SK-N-SH (cell line): Measurements from ENCODE around the gene MUC5B. TPM values are rescaled to one million over a fixed set of nuclear protein-coding genes. Genes with fewer than 3 reads are reported as not detected.

ENCODE experiments used
- CTCF ChIA-PET: fragments of 300-600, 350-600 bp; formaldehyde crosslinking; extraction: SDS; loops from one replicate; lab custom pipeline; 2021; lab: Yijun Ruan, JAX
- POLR2A ChIA-PET: fragments of 350-600 bp; sonication (Branson Sonifier 250); formaldehyde crosslinking; extraction: SDS; loops from one replicate; lab custom pipeline; 2020; ENCODE audit warnings: antibody characterized with exemption, inconsistent platforms; lab: Yijun Ruan, JAX
- DNase-seq: peaks from one replicate; pipeline ENCODE4 v3.0.0; 2012
- H2AFZ ChIP-seq: fragments of 200-600 bp; sonication (generic); 2 replicates; pipeline ENCODE4 v1.8.1; 2016; ENCODE audit warnings: antibody characterized with exemption, mild to moderate bottlenecking, low read depth
- H3F3A ChIP-seq: fragments of 200-600 bp; sonication (generic); replicated peaks from 2 replicates; pipeline ENCODE3; 2016; ENCODE audit warnings: antibody characterized with exemption, mild to moderate bottlenecking; ENCODE audit not compliant: insufficient read depth
- H3K27ac ChIP-seq, 2 experiments: fragments of 200-500 bp in 1 of 2; fragments of 200-600 bp in 1 of 2; sonication (Bioruptor generic) in 1 of 2; sonication (generic), shearing (Covaris generic) in 1 of 2; 2 replicates each; pipeline versions ENCODE4 v1.5.1 to v1.6.1; 2014 to 2016; ENCODE audit warnings: low read depth in 2 of 2, inconsistent platforms in 1 of 2, low read length in 1 of 2, mild to moderate bottlenecking in 1 of 2, mixed read lengths in 1 of 2
- H3K27me3 ChIP-seq: fragments of 200-600 bp; sonication (generic), shearing (Covaris generic); 2 replicates; pipeline ENCODE4 v1.6.1; 2016; ENCODE audit warnings: mixed run types; ENCODE audit not compliant: insufficient read depth
- H3K36me3 ChIP-seq, 2 experiments: fragments of 200-500 bp in 1 of 2; fragments of 200-600 bp in 1 of 2; sonication (Bioruptor generic) in 1 of 2; sonication (generic) in 1 of 2; replicated peaks in 1 of 2; 2 replicates each; pipeline versions ENCODE3 to v1.5.1; 2014 to 2016; ENCODE audit warnings: low read length in 1 of 2, mild to moderate bottlenecking in 1 of 2; ENCODE audit not compliant: insufficient read depth in 2 of 2, control insufficient read depth in 1 of 2
- H3K4me1 ChIP-seq, 2 experiments: fragments of 200-500 bp in 1 of 2; fragments of 200-600 bp in 1 of 2; sonication (Bioruptor generic) in 1 of 2; sonication (generic), shearing (Covaris generic) in 1 of 2; 2 replicates each; pipeline versions ENCODE4 v1.5.1 to v1.6.1; 2014 to 2016; ENCODE audit warnings: low read depth in 1 of 2, low read length in 1 of 2, mixed run types in 1 of 2; ENCODE audit not compliant: insufficient read depth in 2 of 2, control insufficient read depth in 1 of 2
- H3K4me2 ChIP-seq: fragments of 200-600 bp; sonication (generic), shearing (Covaris generic); 2 replicates; pipeline ENCODE4 v1.6.1; 2017; ENCODE audit warnings: mixed run types
- H3K4me3 ChIP-seq, 2 experiments: fragments of 200-500 bp in 1 of 2; fragments of 200-600 bp in 1 of 2; sonication (Bioruptor generic) in 1 of 2; sonication (generic), shearing (Covaris generic) in 1 of 2; 2 replicates each; pipeline versions ENCODE4 v1.5.1 to v1.8.1; 2014 to 2016; ENCODE audit warnings: low read depth in 2 of 2, inconsistent platforms in 1 of 2, low read length in 1 of 2, mild to moderate bottlenecking in 1 of 2, mixed read lengths in 1 of 2, moderate library complexity in 1 of 2
- H3K79me2 ChIP-seq: fragments of 200-600 bp; sonication (generic); 2 replicates; pipeline ENCODE4 v1.8.1; 2017; ENCODE audit warnings: mild to moderate bottlenecking; ENCODE audit not compliant: insufficient read depth
- H3K9ac ChIP-seq: fragments of 200-600 bp; sonication (generic); 2 replicates; pipeline ENCODE4 v1.6.1; 2017; ENCODE audit warnings: mixed run types
- H3K9me2 ChIP-seq: fragments of 200-600 bp; sonication (generic); 2 replicates; pipeline ENCODE4 v1.6.1; 2017; ENCODE audit warnings: mixed run types
- H3K9me3 ChIP-seq: fragments of 200-600 bp; sonication (generic); 2 replicates; pipeline ENCODE4 v1.6.1; 2017; ENCODE audit warnings: mixed run types, mild to moderate bottlenecking, moderate library complexity
- H4K20me1 ChIP-seq: fragments of 200-600 bp; sonication (generic); 2 replicates; pipeline ENCODE4 v1.6.1; 2017; ENCODE audit warnings: mild to moderate bottlenecking, mixed run types; ENCODE audit not compliant: insufficient read depth
- CHD2 ChIP-seq: fragments of 150-350 bp; IDR thresholded peaks from 2 replicates; pipeline ENCODE4 v1.6.1; 2018; ENCODE audit warnings: low read length; ENCODE audit not compliant: partially characterized antibody
- ELF1 ChIP-seq: IDR thresholded peaks from 2 replicates; pipeline ENCODE4 v1.4.0; 2012
- FOSL2 ChIP-seq: IDR thresholded peaks from 2 replicates; pipeline ENCODE4 v1.4.0; 2012; ENCODE audit warnings: low read depth, mild to moderate bottlenecking, moderate library complexity, borderline replicate concordance
- FOXJ3 ChIP-seq: sonication (generic); formaldehyde crosslinking; IDR thresholded peaks from 2 replicates; pipeline ENCODE4 v1.5.1; 2020; ENCODE audit warnings: mild to moderate bottlenecking, missing genetic modification reagents
- FOXM1 ChIP-seq: IDR thresholded peaks from 2 replicates; pipeline ENCODE4 v1.4.0; 2012; ENCODE audit warnings: low read depth, mild to moderate bottlenecking
- GATA2 ChIP-seq: sonication (generic); formaldehyde crosslinking; IDR thresholded peaks from 2 replicates; pipeline ENCODE4 v1.5.0; 2020; ENCODE audit warnings: mild to moderate bottlenecking, missing genetic modification reagents
- MXI1 ChIP-seq: IDR thresholded peaks from 2 replicates; pipeline ENCODE4 v1.6.1; 2012; ENCODE audit warnings: mild to moderate bottlenecking, low read depth, low read length, improper control_type of control experiment
- NFIC ChIP-seq: IDR thresholded peaks from 2 replicates; pipeline ENCODE4 v1.4.0; 2012; ENCODE audit warnings: borderline replicate concordance
- POLR2AphosphoS5 ChIP-seq: IDR thresholded peaks from 2 replicates; pipeline ENCODE4 v1.6.1; 2012; ENCODE audit warnings: low read depth, low read length
- RAD21 ChIP-seq: IDR thresholded peaks from 2 replicates; pipeline ENCODE4 v1.6.1; 2012; ENCODE audit warnings: mild to moderate bottlenecking, low read length
- SIN3A ChIP-seq: IDR thresholded peaks from 2 replicates; pipeline ENCODE4 v1.6.1; 2012; ENCODE audit warnings: low read depth, mild to moderate bottlenecking, low read length, moderate library complexity, borderline replicate concordance
- SMC3 ChIP-seq: IDR thresholded peaks from 2 replicates; pipeline ENCODE4 v1.6.1; 2012; ENCODE audit warnings: low read depth, low read length, improper control_type of control experiment
- WGBS: methylation state at CpG from one replicate; pipeline ENCODE4 v1.1.6; 2017; ENCODE audit warnings: low lambda C conversion rate; 5-methylcytosine and 5-hydroxymethylcytosine counted together
- polyA plus RNA-seq, 3 experiments: library from polyadenylated mRNA; depleted of rRNA; stranded (reverse); fragments of >200 nt; gene quantifications; 2 replicates each; pipeline ENCODE4 v1.2.3, GENCODE V29; 2012
- TF ChIP-seq, protein P1 (sequence below): fragments of 150-350 bp; IDR thresholded peaks from 2 replicates; pipeline ENCODE4 v1.6.1; 2017; ENCODE audit warnings: antibody characterized with exemption, low read length, low read depth, borderline replicate concordance
- TF ChIP-seq, protein P2 (sequence below): IDR thresholded peaks from 2 replicates; pipeline ENCODE4 v1.4.0; 2012; ENCODE audit warnings: low read depth
- TF ChIP-seq, protein P3 (sequence below): IDR thresholded peaks from 2 replicates; pipeline ENCODE4 v1.4.0; 2012; ENCODE audit warnings: low read depth, borderline replicate concordance

The MUC5B gene
- polyA plus RNA-seq, 1 of the 3 experiments (the other 2 are of a cell fraction), result not detected

DNA sequence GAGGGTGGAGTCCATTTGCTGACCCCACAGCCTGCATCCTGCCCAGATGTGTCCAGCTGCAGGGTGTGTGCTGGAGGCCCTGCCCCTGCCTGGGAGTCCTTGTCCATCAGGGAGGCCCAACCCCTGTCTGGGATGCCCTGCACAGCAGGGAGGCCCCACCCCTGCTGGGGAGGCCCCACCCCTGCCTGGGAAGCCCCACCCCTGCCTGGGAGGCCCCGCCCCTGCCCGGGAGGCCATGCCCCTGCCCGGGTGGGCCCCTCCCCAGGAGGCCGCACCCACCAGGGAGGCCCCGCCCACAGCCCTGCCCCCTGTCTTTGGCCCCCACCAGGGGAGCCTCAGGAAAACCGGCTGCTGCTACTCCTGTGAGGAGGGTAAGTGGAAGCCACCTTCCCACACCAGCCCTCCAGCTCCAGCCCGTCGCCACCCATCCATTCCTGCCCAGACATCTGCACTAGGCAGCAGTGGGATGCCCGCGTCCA is 37.2 kb downstream of the MUC5B start (continued):
- TF ChIP-seq, protein P1, sequence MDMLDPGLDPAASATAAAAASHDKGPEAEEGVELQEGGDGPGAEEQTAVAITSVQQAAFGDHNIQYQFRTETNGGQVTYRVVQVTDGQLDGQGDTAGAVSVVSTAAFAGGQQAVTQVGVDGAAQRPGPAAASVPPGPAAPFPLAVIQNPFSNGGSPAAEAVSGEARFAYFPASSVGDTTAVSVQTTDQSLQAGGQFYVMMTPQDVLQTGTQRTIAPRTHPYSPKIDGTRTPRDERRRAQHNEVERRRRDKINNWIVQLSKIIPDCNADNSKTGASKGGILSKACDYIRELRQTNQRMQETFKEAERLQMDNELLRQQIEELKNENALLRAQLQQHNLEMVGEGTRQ, result no peak
- TF ChIP-seq NFIC, result no peak
- no peak for TF ChIP-seq SIN3A
- no peak for TF ChIP-seq SMC3
- no peak for TF ChIP-seq FOSL2
- no peak for TF ChIP-seq CHD2
- no peak for TF ChIP-seq RAD21
- no peak for TF ChIP-seq MXI1

DNA sequence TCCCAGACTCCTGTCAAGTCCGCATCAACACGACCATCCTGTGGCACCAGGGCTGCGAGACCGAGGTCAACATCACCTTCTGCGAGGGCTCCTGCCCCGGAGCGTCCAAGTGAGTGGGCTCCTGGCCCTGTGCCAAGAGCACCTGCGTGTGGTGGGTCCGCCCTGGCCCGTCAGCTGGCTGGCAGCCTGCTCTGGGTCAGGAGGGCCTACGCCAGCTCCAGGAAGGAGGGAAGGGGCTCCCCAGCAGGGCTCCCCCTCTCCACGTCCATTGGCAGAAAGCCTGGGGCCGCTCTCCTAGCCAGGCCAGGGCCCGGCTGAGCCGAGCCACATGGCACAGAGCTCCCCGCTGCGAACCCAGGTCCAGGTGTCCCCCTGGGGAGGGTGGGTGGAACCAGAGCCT is 37.8 kb downstream of the MUC5B start:
- ChIA-PET POLR2A (no interaction called here), CTCF (interaction anchor here (1.4 kb wide), 1 partner anchor 141 kb away, joined by 3 read pairs; no protein-coding TSS in a partner anchor)
- H4K20me1 ChIP-seq, result no peaks in the 10 kb centered on the region
- no peaks in the 10 kb centered on the region for H3K36me3 ChIP-seq
- DNase-seq, result no peak
- H3K27me3 ChIP-seq, result no peaks in the 10 kb centered on the region
- no peaks in the 10 kb centered on the region for H3K9me2 ChIP-seq
- no peaks in the 10 kb centered on the region for H3K79me2 ChIP-seq
- no peak overlapping the region for H3K4me2 ChIP-seq
- H3K9ac ChIP-seq, result no peak overlapping the region
- H3K27ac ChIP-seq, result no peak overlapping the region
- peaks cover 0 to 13% of the 10 kb centered on the region in 2 experiments; a peak in 1 of 4 replicates for H3K4me1 ChIP-seq
- no peak overlapping the region for H2AFZ ChIP-seq
- TF ChIP-seq POLR2AphosphoS5, result no peak
- no peak for TF ChIP-seq ELF1
- H3K4me3 ChIP-seq, result no peak overlapping the region
- H3K9me3 ChIP-seq, result no peaks in the 10 kb centered on the region
- no peaks in the 10 kb centered on the region for H3F3A ChIP-seq
- no CpG with 5 or more reads among the region's 17 CpGs for WGBS

DNA sequence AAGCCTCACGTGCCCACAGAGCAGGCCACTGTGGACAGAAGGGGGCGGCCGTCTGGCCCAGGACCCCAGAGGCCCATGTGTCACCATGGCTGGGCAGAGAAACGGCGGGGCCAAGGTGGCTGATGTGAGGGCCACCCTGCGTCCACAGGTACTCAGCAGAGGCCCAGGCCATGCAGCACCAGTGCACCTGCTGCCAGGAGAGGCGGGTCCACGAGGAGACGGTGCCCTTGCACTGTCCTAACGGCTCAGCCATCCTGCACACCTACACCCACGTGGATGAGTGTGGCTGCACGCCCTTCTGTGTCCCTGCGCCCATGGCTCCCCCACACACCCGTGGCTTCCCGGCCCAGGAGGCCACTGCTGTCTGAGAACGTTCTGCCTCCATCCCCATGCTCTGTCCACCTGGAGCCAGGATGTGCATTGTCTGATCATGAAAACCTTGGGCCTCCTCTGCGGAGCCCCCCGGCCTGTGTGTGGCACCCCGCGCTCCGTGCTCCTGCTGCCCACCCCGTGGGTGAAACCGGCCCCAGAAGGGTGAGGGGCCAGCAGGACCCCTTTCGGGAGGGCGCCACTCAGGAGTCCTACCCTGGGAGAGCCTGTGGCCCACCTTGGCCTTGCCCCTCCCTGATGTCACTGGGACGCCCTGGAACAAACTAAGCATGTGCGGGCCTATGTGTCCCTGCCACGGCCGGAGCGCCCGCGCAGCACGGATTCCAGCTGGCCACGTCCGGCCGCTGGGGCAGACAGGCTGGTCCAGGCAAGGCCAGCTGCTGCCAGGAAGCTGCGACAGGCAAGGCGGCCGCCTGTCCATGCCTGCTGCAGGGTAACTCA is 38.6 kb downstream of the MUC5B start:
- no peaks in the 10 kb centered on the region for H3K36me3 ChIP-seq
- H3K4me1 ChIP-seq, result peaks cover 0 to 13% of the 10 kb centered on the region in 2 experiments; a peak in 1 of 4 replicates
- H2AFZ ChIP-seq, result no peak overlapping the region
- CTCF ChIA-PET, result interaction anchor here (1.4 to 1.7 kb wide), 2 partner anchors 140 to 313 kb away, joined by 3 to 4 read pairs; no protein-coding TSS in a partner anchor
- no peaks in the 10 kb centered on the region for H3K9me2 ChIP-seq
- H3K4me2 ChIP-seq, result no peak overlapping the region
- no peaks in the 10 kb centered on the region for H4K20me1 ChIP-seq
- H3K79me2 ChIP-seq, result no peaks in the 10 kb centered on the region
- no peak for DNase-seq
- WGBS, result 86% methylated on average over 9 of the region's 39 CpGs
- H3K27ac ChIP-seq, result no peak overlapping the region; a peak in 1 of 4 replicates
- TF ChIP-seq FOSL2 (no peak), FOXM1 (no peak), RAD21 (no peak), POLR2AphosphoS5 (no peak), GATA2 (CRISPR knock-in tag) (no peak), MXI1 (no peak), FOXJ3 (no peak)
- TF ChIP-seq, protein P2, sequence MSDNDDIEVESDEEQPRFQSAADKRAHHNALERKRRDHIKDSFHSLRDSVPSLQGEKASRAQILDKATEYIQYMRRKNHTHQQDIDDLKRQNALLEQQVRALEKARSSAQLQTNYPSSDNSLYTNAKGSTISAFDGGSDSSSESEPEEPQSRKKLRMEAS, result no peak
- TF ChIP-seq, protein P3, sequence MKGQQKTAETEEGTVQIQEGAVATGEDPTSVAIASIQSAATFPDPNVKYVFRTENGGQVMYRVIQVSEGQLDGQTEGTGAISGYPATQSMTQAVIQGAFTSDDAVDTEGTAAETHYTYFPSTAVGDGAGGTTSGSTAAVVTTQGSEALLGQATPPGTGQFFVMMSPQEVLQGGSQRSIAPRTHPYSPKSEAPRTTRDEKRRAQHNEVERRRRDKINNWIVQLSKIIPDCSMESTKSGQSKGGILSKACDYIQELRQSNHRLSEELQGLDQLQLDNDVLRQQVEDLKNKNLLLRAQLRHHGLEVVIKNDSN, result no peak
- TF ChIP-seq, protein P1, result no peak
- TF ChIP-seq, all 33 proteins: peak for 0
- H3K9ac ChIP-seq, result no peak overlapping the region
- POLR2A ChIA-PET, result no interaction called here
- no peaks in the 10 kb centered on the region for H3K9me3 ChIP-seq
- H3F3A ChIP-seq, result no peaks in the 10 kb centered on the region
- no peak overlapping the region; a peak in 1 of 4 replicates for H3K4me3 ChIP-seq
- no peaks in the 10 kb centered on the region for H3K27me3 ChIP-seq
